HG02678 (cell line): Measurements from ENCODE around the gene HOXC5.
"Not testable (repeated sequence)": the region's sequence is repeated elsewhere in the genome, so short reads cannot be mapped to it uniquely, and the experiment has no call there.

Experiments used
- ATAC-seq: cut with Tn5 transposase; IDR thresholded peaks from one replicate; pipeline ENCODE4 v1.9.1; 2021; ENCODE audit warnings: mild to moderate bottlenecking, moderate library complexity; ENCODE audit not compliant: unreplicated experiment

Gene HOXC5

GRCh38 chr12:54032086-54032619 is 697 bp upstream of the HOXC5 start:
- ATAC-seq, result no peak

GRCh38 chr12:54033106-54033979 is 493 bp downstream of the HOXC5 start:
- ATAC-seq, result no peak

GRCh38 chr12:54033980-54034784 is 1.3 kb downstream of the HOXC5 start:
- no peak for ATAC-seq

- ATAC-seq, result no peak
These were observed 2.0 kb downstream of the HOXC5 start for GRCh38 chr12:54034785-54035310.

- ATAC-seq, result no peak
These were observed 2.9 kb downstream of the HOXC5 start for GRCh38 chr12:54035568-54036264.

- ATAC-seq, result no peak
These were observed 3.9 kb downstream of the HOXC5 start for GRCh38 chr12:54036620-54037359.

GRCh38 chr12:54037360-54038283 is 4.8 kb downstream of the HOXC5 start:
- no peak for ATAC-seq

GRCh38 chr12:54038284-54038870 is 5.5 kb downstream of the HOXC5 start:
- ATAC-seq, result no peak

GRCh38 chr12:54038871-54039414 is 6.1 kb downstream of the HOXC5 start:
- no peak for ATAC-seq

GRCh38 chr12:54039417-54040147 is 6.7 kb downstream of the HOXC5 start:
- no peak for ATAC-seq

- no peak for ATAC-seq
These were observed 7.3 kb downstream of the HOXC5 start for GRCh38 chr12:54040148-54040494.

GRCh38 chr12:54040648-54041047 is 7.8 kb downstream of the HOXC5 start:
- ATAC-seq, result no peak

- ATAC-seq, result no peak
These were observed 8.3 kb downstream of the HOXC5 start for GRCh38 chr12:54041097-54041690.

GRCh38 chr12:54042033-54042432 is 9.2 kb downstream of the HOXC5 start:
- not testable (repeated sequence) for ATAC-seq

- no peak for ATAC-seq
These were observed 10.4 kb downstream of the HOXC5 start for GRCh38 chr12:54042970-54043853.

GRCh38 chr12:54044425-54045103 is 11.7 kb downstream of the HOXC5 start:
- ATAC-seq, result no peak
